HCT116 (cell line): ENCODE data around the gene HPCA. TPM values are rescaled to one million over a fixed set of nuclear protein-coding genes. Genes with fewer than 3 reads are reported as not detected.

Experiments
- ATAC-seq: fragments of 200-7000 bp; cut with Tn5 transposase; 2 replicates; pipeline ENCODE4 v1.9.1; 2020; ENCODE audit warnings: mild to moderate bottlenecking, moderate library complexity
- BruUV-seq: library from RNA; stranded (reverse); fragments of 400-500 nt; replicated peaks from 2 replicates; lab custom pipeline; 2021; lab: Mats Ljungman, UMichigan
- CTCF ChIA-PET: fragments of 300-600 bp; sonication (Branson Sonifier 250); formaldehyde crosslinking; loops from one replicate; lab custom pipeline; 2021; ENCODE audit warnings: antibody characterized with exemption; lab: Charles Lee
- POLR2A ChIA-PET: fragments of 300-600, 350-600 bp; sonication (Branson Sonifier 250); formaldehyde crosslinking; loops from one replicate; lab custom pipeline; 2021; ENCODE audit warnings: antibody characterized with exemption; lab: Charles Lee
- RAD21 ChIA-PET, 2 experiments: fragments of 300-600 bp; sonication (Branson Sonifier 250); formaldehyde crosslinking; loops; one replicate each; lab custom pipeline; 2023; ENCODE audit warnings: low total read pairs in 2 of 2; ENCODE audit not compliant: uncharacterized antibody in 2 of 2, unreplicated experiment in 2 of 2, low non-redundant PET in 1 of 2; lab: Charles Lee
- DNase-seq: peaks from one replicate; pipeline ENCODE4 v3.0.0-alpha.2; 2010; ENCODE audit warnings: low read depth, low spot score
- H2AFZ ChIP-seq: fragments of 200-600 bp; shearing (Covaris generic), sonication (generic); 2 replicates; pipeline ENCODE4 v1.6.1; 2017; ENCODE audit warnings: low read depth, mixed run types, mixed read lengths, antibody characterized with exemption, low read length; ENCODE audit not compliant: poor library complexity, severe bottlenecking
- H3K27ac ChIP-seq: 2 replicates; pipeline ENCODE4 v1.5.1; 2012; ENCODE audit warnings: low read depth, low read length
- H3K27me3 ChIP-seq: fragments of 200-600 bp; sonication (generic); 2 replicates; pipeline ENCODE4 v1.6.1; 2016; ENCODE audit warnings: mixed run types, low read length, mixed read lengths; ENCODE audit not compliant: insufficient read depth
- H3K36me3 ChIP-seq, 2 experiments: fragments of 200-500 bp in 1 of 2; fragments of 200-600 bp in 1 of 2; sonication (Bioruptor generic) in 1 of 2; sonication (generic) in 1 of 2; 2 replicates each; pipeline versions ENCODE4 v1.5.1 to v1.6.1; 2014 to 2016; ENCODE audit warnings: low read length in 2 of 2, inconsistent platforms in 1 of 2, mixed read lengths in 1 of 2, mixed run types in 1 of 2; ENCODE audit not compliant: insufficient read depth in 2 of 2, control insufficient read depth in 1 of 2
- H3K4me1 ChIP-seq, 2 experiments: fragments of 200-600 bp in 1 of 2; sonication (generic) in 1 of 2; 2 replicates each; pipeline versions ENCODE4 v1.5.1 to v1.6.1; 2012 to 2017; ENCODE audit warnings: low read length in 2 of 2, inconsistent platforms in 1 of 2, mild to moderate bottlenecking in 1 of 2, mixed read lengths in 1 of 2, mixed run types in 1 of 2, moderate library complexity in 1 of 2; ENCODE audit not compliant: insufficient read depth in 2 of 2, control insufficient read depth in 1 of 2
- H3K4me2 ChIP-seq: fragments of 200-600 bp; sonication (generic); 2 replicates; pipeline ENCODE4 v1.6.1; 2017; ENCODE audit warnings: mixed run types, low read length, mixed read lengths
- H3K4me3 ChIP-seq, 2 experiments: fragments of 200-600 bp in 1 of 2; sonication (generic) in 1 of 2; replicated peaks in 1 of 2; 2 replicates each; pipeline ENCODE4 v1.5.1; 2011 to 2016; ENCODE audit warnings: low read length in 2 of 2, control low read depth in 1 of 2, low read depth in 1 of 2, mild to moderate bottlenecking in 1 of 2, mixed read lengths in 1 of 2, mixed run types in 1 of 2
- H3K79me2 ChIP-seq: fragments of 200-600 bp; sonication (generic); 2 replicates; pipeline ENCODE4 v1.6.1; 2017; ENCODE audit warnings: mild to moderate bottlenecking, mixed run types, low read length, moderate library complexity, mixed read lengths; ENCODE audit not compliant: insufficient read depth
- H3K9ac ChIP-seq: fragments of 200-600 bp; sonication (generic); 2 replicates; pipeline ENCODE4 v1.6.1; 2016; ENCODE audit warnings: low read length, mixed read lengths
- H3K9me2 ChIP-seq: fragments of 200-600 bp; sonication (generic), shearing (Covaris generic); 2 replicates; pipeline ENCODE4 v1.6.1; 2017; ENCODE audit warnings: mixed run types, mild to moderate bottlenecking, moderate library complexity; ENCODE audit not compliant: insufficient read depth
- H3K9me3 ChIP-seq, 2 experiments: fragments of 200-500 bp in 1 of 2; fragments of 200-600 bp in 1 of 2; sonication (Bioruptor generic) in 1 of 2; sonication (generic) in 1 of 2; 2 replicates each; pipeline ENCODE4 v1.6.1; 2014 to 2017; ENCODE audit warnings: low read length in 2 of 2, mixed read lengths in 2 of 2, inconsistent platforms in 1 of 2, low read depth in 1 of 2, mild to moderate bottlenecking in 1 of 2, mixed run types in 1 of 2, moderate library complexity in 1 of 2; ENCODE audit not compliant: control insufficient read depth in 1 of 2, insufficient read depth in 1 of 2
- H4K20me1 ChIP-seq: fragments of 200-600 bp; sonication (generic), shearing (Covaris generic); 2 replicates; pipeline ENCODE4 v1.6.1; 2017; ENCODE audit warnings: mixed run types, mild to moderate bottlenecking, moderate library complexity; ENCODE audit not compliant: insufficient read depth
- EGR1 ChIP-seq: IDR thresholded peaks from 2 replicates; pipeline ENCODE4 v1.6.1; 2012; ENCODE audit warnings: low read depth
- ELF1 ChIP-seq: IDR thresholded peaks from 2 replicates; pipeline ENCODE4 v1.6.1; 2012; ENCODE audit warnings: low read depth, borderline replicate concordance
- EZH2phosphoT487 ChIP-seq: fragments of 200-600 bp; IDR thresholded peaks from 2 replicates; pipeline ENCODE4 v1.6.1; 2018; ENCODE audit warnings: antibody characterized with exemption, borderline replicate concordance
- RAD21 ChIP-seq: IDR thresholded peaks from 2 replicates; pipeline ENCODE4 v1.6.1; 2012; ENCODE audit warnings: low read depth, mild to moderate bottlenecking
- SIN3A ChIP-seq: IDR thresholded peaks from 2 replicates; pipeline ENCODE4 v1.6.1; 2012; ENCODE audit warnings: low read depth
- TCF7L2 ChIP-seq: IDR thresholded peaks from 2 replicates; pipeline ENCODE4 v1.7.0; 2011; ENCODE audit warnings: borderline replicate concordance, inconsistent platforms; ENCODE audit not compliant: insufficient read depth, insufficient read length; ENCODE audit errors: extremely low read depth
- YY1 ChIP-seq: IDR thresholded peaks from 2 replicates; pipeline ENCODE4 v1.6.1; 2011; ENCODE audit warnings: low read length, low read depth, moderate library complexity, mild to moderate bottlenecking; ENCODE audit not compliant: insufficient replicate concordance; ENCODE audit errors: extremely low read depth
- ZNF274 ChIP-seq: fragments of 200-500 bp; sonication (Bioruptor generic); IDR thresholded peaks from 2 replicates; pipeline ENCODE4 v1.6.1; 2014; ENCODE audit warnings: mild to moderate bottlenecking, low read depth, low read length, inconsistent platforms
- intact Hi-C: fragments of 100-400 bp; cut with micrococcal nuclease; formaldehyde crosslinking; loops from 2 replicates; pipeline ENCODE4 v1.10.0; 2022
- total RNA-seq: library from RNA; stranded (reverse); gene quantifications from one replicate; pipeline ENCODE4 v1.2.1, GENCODE V29; 2021; ENCODE audit not compliant: unreplicated experiment
- TF ChIP-seq, protein P1 (sequence below): IDR thresholded peaks from 2 replicates; pipeline ENCODE4 v1.6.1; 2011; ENCODE audit warnings: mild to moderate bottlenecking, low read length, moderate library complexity; ENCODE audit not compliant: insufficient replicate concordance; ENCODE audit errors: extremely low read depth
- TF ChIP-seq, protein P2 (sequence below): IDR thresholded peaks from 2 replicates; pipeline ENCODE4 v1.6.1; 2012
- TF ChIP-seq, protein P3 (sequence below): IDR thresholded peaks from 2 replicates; pipeline ENCODE4 v1.6.1; 2012

Gene HPCA
- total RNA-seq, 1 experiment from 2014 or later = 0.15 TPM

DNA sequence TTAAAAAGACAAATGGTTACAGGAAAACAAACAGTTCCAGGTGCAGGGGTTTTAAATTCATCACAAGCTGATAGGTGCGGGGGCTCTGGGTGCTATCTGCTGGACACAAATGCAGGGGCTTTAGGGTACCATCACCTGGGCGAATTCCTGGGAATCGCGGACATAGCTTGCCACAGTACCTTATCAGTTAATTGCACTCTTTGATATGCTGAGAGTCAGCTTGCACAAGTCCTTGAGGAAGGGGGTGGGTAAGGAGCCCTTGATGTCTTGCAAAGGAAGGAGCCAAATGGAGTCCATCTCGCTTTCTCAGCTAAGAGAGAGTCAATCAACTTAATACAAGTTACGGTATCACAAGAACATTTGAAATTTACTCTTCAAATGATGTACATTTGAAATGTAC, 40.3 kb downstream of the HPCA start:
- no peaks in the 10 kb centered on the region for H3K27me3 ChIP-seq
- POLR2A ChIA-PET = interaction anchor here (0.7 kb wide), 1 partner anchor 27 kb away, joined by 3 read pairs; no protein-coding TSS in a partner anchor
- H3K4me3 ChIP-seq = no peak overlapping the region
- no peak overlapping the region for H3K9ac ChIP-seq
- ATAC-seq (no peak), DNase-seq (no peak)
- BruUV-seq = no TSS peak
- TF ChIP-seq, protein P1, sequence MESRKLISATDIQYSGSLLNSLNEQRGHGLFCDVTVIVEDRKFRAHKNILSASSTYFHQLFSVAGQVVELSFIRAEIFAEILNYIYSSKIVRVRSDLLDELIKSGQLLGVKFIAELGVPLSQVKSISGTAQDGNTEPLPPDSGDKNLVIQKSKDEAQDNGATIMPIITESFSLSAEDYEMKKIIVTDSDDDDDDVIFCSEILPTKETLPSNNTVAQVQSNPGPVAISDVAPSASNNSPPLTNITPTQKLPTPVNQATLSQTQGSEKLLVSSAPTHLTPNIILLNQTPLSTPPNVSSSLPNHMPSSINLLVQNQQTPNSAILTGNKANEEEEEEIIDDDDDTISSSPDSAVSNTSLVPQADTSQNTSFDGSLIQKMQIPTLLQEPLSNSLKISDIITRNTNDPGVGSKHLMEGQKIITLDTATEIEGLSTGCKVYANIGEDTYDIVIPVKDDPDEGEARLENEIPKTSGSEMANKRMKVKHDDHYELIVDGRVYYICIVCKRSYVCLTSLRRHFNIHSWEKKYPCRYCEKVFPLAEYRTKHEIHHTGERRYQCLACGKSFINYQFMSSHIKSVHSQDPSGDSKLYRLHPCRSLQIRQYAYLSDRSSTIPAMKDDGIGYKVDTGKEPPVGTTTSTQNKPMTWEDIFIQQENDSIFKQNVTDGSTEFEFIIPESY = no peak
- TF ChIP-seq EGR1 = no peak
- TF ChIP-seq, protein P2, sequence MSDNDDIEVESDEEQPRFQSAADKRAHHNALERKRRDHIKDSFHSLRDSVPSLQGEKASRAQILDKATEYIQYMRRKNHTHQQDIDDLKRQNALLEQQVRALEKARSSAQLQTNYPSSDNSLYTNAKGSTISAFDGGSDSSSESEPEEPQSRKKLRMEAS = no peak
- TF ChIP-seq, protein P3, sequence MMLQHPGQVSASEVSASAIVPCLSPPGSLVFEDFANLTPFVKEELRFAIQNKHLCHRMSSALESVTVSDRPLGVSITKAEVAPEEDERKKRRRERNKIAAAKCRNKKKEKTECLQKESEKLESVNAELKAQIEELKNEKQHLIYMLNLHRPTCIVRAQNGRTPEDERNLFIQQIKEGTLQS = no peak
- no peaks in the 10 kb centered on the region for H3K4me1 ChIP-seq
- no peaks in the 10 kb centered on the region for H3K79me2 ChIP-seq
- no peaks in the 10 kb centered on the region for H3K36me3 ChIP-seq
- no peak overlapping the region for H3K4me2 ChIP-seq
- CTCF ChIA-PET = no interaction called here
- no peak overlapping the region for H3K27ac ChIP-seq
- no peak overlapping the region for H2AFZ ChIP-seq
- no peaks in the 10 kb centered on the region for H3K9me2 ChIP-seq
- no peaks in the 10 kb centered on the region for H3K9me3 ChIP-seq
- no peaks in the 10 kb centered on the region for H4K20me1 ChIP-seq
- intact Hi-C loops = no loop called here
- RAD21 ChIA-PET = interaction anchor here in 1 of 2 experiments (0.7 kb wide), 1 partner anchor 8 kb away, joined by 3 read pairs; no protein-coding TSS in a partner anchor

DNA sequence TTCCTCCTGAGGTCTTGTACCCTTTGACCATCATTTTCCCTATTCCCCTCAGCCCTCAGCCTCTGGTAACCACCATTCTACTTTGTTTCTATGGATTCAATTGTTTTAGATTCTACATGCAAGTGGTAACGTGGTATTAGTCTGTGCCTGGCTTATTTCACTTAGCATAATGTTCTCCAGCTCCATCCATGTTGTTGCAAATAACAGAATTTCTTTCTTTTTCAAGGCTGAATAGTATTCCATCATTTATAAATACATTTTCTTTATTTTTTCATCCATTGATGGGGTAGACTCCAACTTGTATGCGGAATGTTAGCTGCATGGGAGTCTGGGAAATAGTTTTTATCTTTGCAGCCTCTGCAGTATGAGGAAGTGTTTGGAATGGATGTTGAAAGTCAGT, 41.1 kb downstream of the HPCA start:
- ChIA-PET CTCF (no interaction called here), RAD21 (no interaction called here), POLR2A (no interaction called here)
- no peak overlapping the region for H3K4me3 ChIP-seq
- no peaks in the 10 kb centered on the region for H3K9me2 ChIP-seq
- H3K27ac ChIP-seq = no peak overlapping the region
- no peak overlapping the region for H3K4me2 ChIP-seq
- H3K9ac ChIP-seq = no peak overlapping the region
- no peak for DNase-seq
- no TSS peak for BruUV-seq
- H3K27me3 ChIP-seq = no peaks in the 10 kb centered on the region
- intact Hi-C loops = no loop called here
- no peak overlapping the region for H2AFZ ChIP-seq
- H3K4me1 ChIP-seq = no peaks in the 10 kb centered on the region
- no peaks in the 10 kb centered on the region for H3K9me3 ChIP-seq
- H4K20me1 ChIP-seq = no peaks in the 10 kb centered on the region
- H3K36me3 ChIP-seq = no peaks in the 10 kb centered on the region
- no peak for ATAC-seq
- no peaks in the 10 kb centered on the region for H3K79me2 ChIP-seq
- TF ChIP-seq EZH2phosphoT487 (no peak), YY1 (no peak), TCF7L2 (no peak), ELF1 (no peak), SIN3A (no peak), RAD21 (no peak), EGR1 (no peak), ZNF274 (no peak)
- TF ChIP-seq, protein P2 = no peak
- TF ChIP-seq, protein P1 = no peak
